HG03108 (cell line): Measurements from ENCODE around the gene UBE2D3.

Experiments
- ATAC-seq: cut with Tn5 transposase; IDR thresholded peaks from one replicate; pipeline ENCODE4 v1.9.1; 2021; ENCODE audit warnings: moderate library complexity; ENCODE audit not compliant: unreplicated experiment

The UBE2D3 gene

DNA sequence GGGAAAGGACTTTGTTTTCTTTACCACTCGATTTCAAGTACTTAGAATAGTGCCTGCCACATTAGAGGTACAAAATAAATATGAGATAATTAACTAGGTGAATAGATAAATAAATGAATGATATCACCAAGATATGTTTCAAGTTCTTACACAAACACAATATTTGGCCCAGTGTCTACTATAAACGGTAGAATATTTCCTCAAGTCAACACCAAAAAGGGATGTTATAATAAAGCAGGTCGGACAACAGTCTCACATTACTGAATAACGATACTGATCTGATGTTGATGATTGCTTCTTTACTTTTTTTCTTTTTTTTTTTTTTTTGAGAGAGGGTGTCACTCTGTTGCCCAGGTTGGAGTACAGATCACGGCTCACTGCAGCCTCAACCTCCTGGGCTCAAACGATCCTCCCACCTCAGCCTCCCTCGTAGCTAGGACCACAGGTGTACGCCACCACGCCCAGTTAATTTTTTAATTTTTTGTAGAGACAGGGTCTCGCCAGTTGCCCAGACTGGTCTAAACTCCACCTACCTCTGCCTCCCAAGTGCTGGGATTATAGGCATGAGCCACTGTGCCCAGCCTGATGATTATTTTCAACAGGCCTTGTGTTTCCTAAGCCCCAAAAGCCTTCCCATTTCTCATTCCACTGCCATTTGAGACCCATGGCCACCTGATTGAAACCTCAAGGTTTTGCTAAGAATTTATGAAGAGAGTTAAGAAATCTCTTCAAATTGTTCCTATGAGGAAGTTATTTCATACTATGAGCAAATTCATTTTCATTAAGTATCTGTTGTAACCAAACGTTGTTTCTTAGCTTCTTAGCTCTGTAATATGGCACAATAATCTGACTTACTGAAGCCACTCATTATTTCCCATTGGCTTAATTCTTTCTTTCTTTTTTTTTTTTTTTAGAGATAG, 68.8 kb downstream of the UBE2D3 start:
- ATAC-seq = no peak

- ATAC-seq = no peak
Observed at GRCh38 chr4:102757681-102758080, 69.7 kb downstream of the UBE2D3 start.

DNA sequence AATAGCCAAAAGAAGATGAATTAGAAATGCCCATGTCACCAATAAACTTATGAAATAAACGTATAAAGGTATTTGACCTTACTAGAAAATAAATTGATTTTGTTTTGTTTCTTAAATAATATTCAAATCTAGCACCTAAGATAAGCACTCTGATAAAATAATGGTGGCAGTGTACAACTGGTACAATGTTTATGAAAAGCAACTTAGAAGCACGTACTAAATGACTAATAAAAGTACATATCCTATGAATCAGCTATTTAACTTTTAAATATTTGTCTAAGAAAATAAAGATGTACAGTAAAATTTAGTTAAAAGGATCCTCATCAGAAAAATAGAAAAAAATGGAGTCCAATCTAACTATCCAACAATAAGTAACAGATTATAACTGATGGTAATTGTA, 73.3 kb downstream of the UBE2D3 start:
- ATAC-seq = no peak

GRCh38 chr4:102751941-102752340, 75.4 kb downstream of the UBE2D3 start:
- ATAC-seq = no peak
